Prostate gland (tissue), 2 donors: Measurements from ENCODE around the gene PDE10A. TPM values are rescaled to one million over a fixed set of nuclear protein-coding genes. Genes with fewer than 3 reads are reported as not detected.

ENCODE experiments used
- DNase-seq: peaks from one replicate; pipeline ENCODE4 v3.0.0-alpha.2; 2019; ENCODE audit warnings: low spot score
- H3K27ac ChIP-seq, 2 donors: fragments of 200-600 bp; sonication (generic); 2 replicates each; pipeline ENCODE4 v1.5.1; 2017 to 2019
- H3K27me3 ChIP-seq: fragments of 200-600 bp; sonication (generic); replicated peaks from 2 replicates; pipeline ENCODE4 v1.5.1; 2019; ENCODE audit not compliant: insufficient read depth
- H3K36me3 ChIP-seq, 2 donors: fragments of 200-600 bp; sonication (generic); 1 replicate in 1 of 2; 2 replicates in 1 of 2; pipeline versions ENCODE4 v1.5.1 to v1.8.1; 2017 to 2019
- H3K4me1 ChIP-seq: fragments of 200-600 bp; sonication (generic); replicated peaks from 2 replicates; pipeline ENCODE4 v1.5.1; 2019
- H3K4me3 ChIP-seq, 2 donors: fragments of 200-600 bp; sonication (generic); 2 replicates each; pipeline ENCODE4 v1.5.1; 2017 to 2019
- H3K9me3 ChIP-seq: fragments of 200-600 bp; sonication (generic); 2 replicates; pipeline ENCODE4 v1.5.1; 2017
- CTCF ChIP-seq, 4 experiments: fragments of 200-600 bp in 2 of 4; fragments of 450-650 bp in 2 of 4; sonication (generic) in 2 of 4; IDR thresholded peaks; 1 replicate in 3 of 4; 2 replicates in 1 of 4; pipeline ENCODE4 v1.5.1; 2016 to 2019; ENCODE audit warnings: antibody characterized with exemption in 4 of 4, mild to moderate bottlenecking in 2 of 4, moderate library complexity in 2 of 4
- POLR2A ChIP-seq: fragments of 450-650 bp; IDR thresholded peaks from one replicate; pipeline ENCODE4 v1.6.1; 2016; ENCODE audit warnings: antibody characterized with exemption, mild to moderate bottlenecking
- POLR2AphosphoS5 ChIP-seq: sonication (generic); formaldehyde crosslinking; IDR thresholded peaks from one replicate; pipeline ENCODE4 v1.6.1; 2017; ENCODE audit warnings: antibody characterized with exemption
- WGBS: methylation state at CpG from one replicate; pipeline ENCODE4 v1.1.5; 2018; 5-methylcytosine and 5-hydroxymethylcytosine counted together
- intact Hi-C: fragments of 100-400 bp; cut with DNase I; formaldehyde crosslinking; loops from one replicate; pipeline ENCODE4 v1.14.2; 2022
- total RNA-seq, 2 donors: library from RNA; depleted of rRNA; stranded (reverse); fragments of >200 nt; gene quantifications; one replicate each; pipeline ENCODE4 v1.1.0, GENCODE V29; 2016

The PDE10A gene
- total RNA-seq, 2 donors from 2014 or later, result 9.6 to 13.5 TPM

GRCh38 chr6:165644586-165645266 lies 18.3 kb downstream of the PDE10A start:
- TF ChIP-seq CTCF (IDR thresholded peaks at IDR 0.05) (no peak), POLR2AphosphoS5 (no peak), POLR2A (no peak)
- WGBS, result 84% methylated on average over 15 of the region's 15 CpGs

GRCh38 chr6:165643015-165643414 lies 20.0 kb downstream of the PDE10A start:
- Histone ChIP-seq H3K9me3 (no peaks in the 10 kb centered on the region), H3K27ac (no peak overlapping the region), H3K4me3 (no peak overlapping the region), H3K27me3 (no peaks in the 10 kb centered on the region), H3K4me1 (peaks cover 3% of the 10 kb centered on the region), H3K36me3 (no peaks in the 10 kb centered on the region)
- no peak for DNase-seq
- WGBS, result 74% methylated on average over 3 of the region's 3 CpGs
- no peak for TF ChIP-seq POLR2AphosphoS5
- no peak for TF ChIP-seq POLR2A
- no peak for TF ChIP-seq CTCF (IDR thresholded peaks at IDR 0.05)
- intact Hi-C loops, result no loop called here

More at GRCh38 chr6:165644586-165645266, 18.3 kb downstream of the PDE10A start:
- Histone ChIP-seq H3K36me3 (no peaks in the 10 kb centered on the region), H3K4me1 (peaks cover 3% of the 10 kb centered on the region), H3K9me3 (no peaks in the 10 kb centered on the region), H3K27ac (peak overlapping the region in 1 of 2 donors; percentile 16), H3K27me3 (no peaks in the 10 kb centered on the region), H3K4me3 (no peak overlapping the region)
- intact Hi-C loops, result no loop called here
- no peak for DNase-seq

- Histone ChIP-seq H3K9me3 (no peaks in the 10 kb centered on the region), H3K4me1 (peaks cover 3% of the 10 kb centered on the region), H3K36me3 (no peaks in the 10 kb centered on the region), H3K4me3 (no peak overlapping the region), H3K27ac (no peak overlapping the region), H3K27me3 (no peaks in the 10 kb centered on the region)
- DNase-seq, result no peak
- TF ChIP-seq POLR2AphosphoS5, result no peak
- no peak for TF ChIP-seq POLR2A
- no peak for TF ChIP-seq CTCF (IDR thresholded peaks at IDR 0.05)
- intact Hi-C loops, result no loop called here
- WGBS, result 63% methylated on average over 15 of the region's 15 CpGs
Observed at GRCh38 chr6:165641672-165642156, 21.3 kb downstream of the PDE10A start.

GRCh38 chr6:165640806-165641205 lies 22.2 kb downstream of the PDE10A start:
- WGBS, result 58% methylated on average over 4 of the region's 4 CpGs
- Histone ChIP-seq H3K4me3 (no peak overlapping the region), H3K4me1 (peaks cover 3% of the 10 kb centered on the region), H3K27ac (no peak overlapping the region), H3K36me3 (no peaks in the 10 kb centered on the region), H3K9me3 (no peaks in the 10 kb centered on the region), H3K27me3 (no peaks in the 10 kb centered on the region)
- DNase-seq, result no peak
- intact Hi-C loops, result no loop called here
- TF ChIP-seq POLR2A (no peak), POLR2AphosphoS5 (no peak), CTCF (IDR thresholded peaks at IDR 0.05) (no peak)

- Histone ChIP-seq H3K36me3 (no peaks in the 10 kb centered on the region), H3K4me3 (no peak overlapping the region), H3K4me1 (peaks cover 3% of the 10 kb centered on the region), H3K27me3 (no peaks in the 10 kb centered on the region), H3K27ac (no peak overlapping the region), H3K9me3 (no peaks in the 10 kb centered on the region)
- intact Hi-C loops, result no loop called here
- TF ChIP-seq CTCF (IDR thresholded peaks at IDR 0.05) (no peak), POLR2A (no peak)
- WGBS, result 95% methylated on average over 2 of the region's 2 CpGs
- no peak for DNase-seq
Observed at GRCh38 chr6:165638530-165638929, 24.5 kb downstream of the PDE10A start.
